Left colon (tissue), 2 donors: ENCODE measurements around the gene IFI6. TPM values are rescaled to one million over a fixed set of nuclear protein-coding genes. Genes with fewer than 3 reads are reported as not detected.
A peak's percentile ranks its signal among the peaks of the same experiment; 100 is the strongest.
"Not testable (repeated sequence)": the region's sequence is repeated elsewhere in the genome, so short reads cannot be mapped to it uniquely, and the experiment has no call there.

Experiments used
- ATAC-seq: fragments of 200-7000 bp; cut with Tn5 transposase; one replicate; pipeline ENCODE4 v1.9.1; 2020; ENCODE audit warnings: mild to moderate bottlenecking, moderate library complexity
- DNase-seq, 2 donors: peaks; one replicate each; pipeline ENCODE4 v3.0.0-alpha.2; 2020
- intact Hi-C, 2 donors: fragments of 100-400 bp; cut with DNase I in 1 of 2; cut with micrococcal nuclease in 1 of 2; formaldehyde crosslinking; loops; one replicate each; pipeline versions ENCODE4 v1.11.2 to v1.14.0; 2022; cut with DNase I, micrococcal nuclease
- total RNA-seq, 2 donors: library from RNA; stranded (reverse); fragmentation: NEBNext Ultra II Directional; extraction: Animal tissue kit (Norgen Biotek cat#: 25700); gene quantifications; one replicate each; pipeline ENCODE4 v1.2.1, GENCODE V29; 2021
- donor health status: DM: no; HTN: no; CAD: no.
- donor health status: DM: yes; HTN: yes; CAD: no.

Gene IFI6
- total RNA-seq, 2 donors from 2014 or later = 15.7 to 19.6 TPM

- ATAC-seq, DNase-seq, intact Hi-C loops: not testable (repeated sequence)
Measured at GRCh38 chr1:27619782-27620438, 52.1 kb downstream of the IFI6 start.

DNA sequence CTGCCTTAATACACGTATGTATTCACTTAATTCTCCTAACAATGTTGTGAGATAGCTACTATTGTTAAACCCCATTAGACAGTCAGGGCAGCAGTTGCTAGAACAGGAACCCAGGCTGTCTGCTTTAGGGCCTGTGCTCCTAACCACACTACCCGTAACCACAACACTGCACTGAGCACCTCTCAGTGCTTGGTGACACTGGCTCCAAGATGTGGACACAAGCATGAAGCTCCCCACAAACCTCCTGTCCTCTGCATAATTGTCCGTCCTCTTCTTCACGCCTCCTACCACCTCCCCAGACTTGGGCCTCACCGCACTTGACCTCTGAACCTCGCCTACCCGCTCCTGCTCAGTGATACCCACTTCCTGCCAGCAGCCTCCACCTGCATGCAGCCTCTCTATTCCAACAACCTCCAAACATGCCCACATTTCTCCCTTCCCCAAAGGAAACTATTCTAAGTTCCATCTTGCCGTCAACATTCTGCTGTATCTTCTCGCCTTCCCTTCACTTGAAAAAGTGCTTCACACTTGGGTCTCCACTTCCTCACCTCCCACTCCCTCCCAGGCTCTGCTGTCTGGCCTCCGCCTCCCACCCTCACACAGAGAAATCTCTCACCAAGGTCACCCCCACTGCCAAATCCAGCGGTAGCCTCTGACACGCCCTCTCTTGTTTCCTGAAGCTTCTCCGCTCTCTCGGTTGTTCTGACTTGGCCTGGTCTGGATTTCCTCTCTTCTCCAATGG is 53.5 kb downstream of the IFI6 start:
- intact Hi-C loops = no loop called here
- DNase-seq = no peak
- peak; percentile 32 for ATAC-seq

DNA sequence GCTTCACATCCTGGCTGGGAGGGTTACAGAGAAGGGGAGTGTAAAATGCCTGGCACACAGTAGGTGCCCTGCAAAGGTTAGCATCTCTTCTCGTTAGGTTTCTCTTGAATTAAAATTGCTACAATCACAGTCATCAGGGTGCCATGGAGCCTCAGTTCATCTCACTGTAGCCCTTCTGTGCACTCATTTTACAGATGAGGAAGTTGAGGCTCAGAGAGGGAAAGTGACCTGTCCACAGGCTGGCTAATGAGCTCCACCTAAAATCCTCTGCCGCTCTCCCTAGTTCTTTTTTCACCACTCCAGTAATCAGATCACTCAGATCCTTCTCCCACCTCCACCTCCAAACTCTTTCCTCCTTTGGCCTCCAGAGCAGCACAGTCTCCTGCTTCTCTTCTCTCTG is 54.6 kb downstream of the IFI6 start:
- ATAC-seq (no peak), DNase-seq (no peak)
- intact Hi-C loops = no loop called here

DNA sequence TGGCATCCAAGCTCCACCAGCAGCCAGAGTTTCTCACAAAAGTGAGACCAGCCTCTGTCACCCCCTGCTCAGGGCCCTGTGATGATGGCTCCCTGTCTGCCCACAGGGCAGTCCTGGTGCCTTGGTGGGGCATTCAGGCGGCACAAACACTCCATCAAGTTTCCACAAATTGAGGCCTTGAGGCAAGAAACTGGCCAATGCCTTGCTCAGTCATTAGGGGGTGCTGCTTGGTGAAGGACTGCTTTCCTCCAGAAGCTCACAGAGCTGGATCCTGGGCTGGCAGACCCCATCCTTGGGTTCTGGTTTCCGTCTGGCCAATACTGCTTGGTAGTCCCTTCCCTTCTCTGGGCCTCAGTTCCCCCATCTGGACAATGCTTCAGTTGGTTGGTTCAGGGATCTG is 55.6 kb downstream of the IFI6 start:
- no peak for ATAC-seq
- DNase-seq = no peak
- intact Hi-C loops = no loop called here

Other genes with a start within 250 kb of the IFI6 start
- gene WASF2, start 182.0 kb downstream of the IFI6 start, total RNA-seq = 100 to 1,000 TPM in 1 of 2 donors, 10 to 100 TPM in 1; 97.7 to 144 TPM
- 10 to 100 TPM; 21.5 to 25.2 TPM for gene AHDC1, start 68.0 kb downstream of the IFI6 start, total RNA-seq
- 1 to 10 TPM; 1.6 to 2.2 TPM for gene FGR, start 37.0 kb downstream of the IFI6 start, total RNA-seq
- 10 to 100 TPM; 13.9 to 15.4 TPM for gene FAM76A, start 53.8 kb upstream of the IFI6 start, total RNA-seq
- 10 to 100 TPM; 64.0 to 68.8 TPM for gene STX12, start 101.0 kb upstream of the IFI6 start, total RNA-seq
- 10 to 100 TPM; 27.1 to 31.8 TPM for gene PPP1R8, start 158.6 kb upstream of the IFI6 start, total RNA-seq
- 10 to 100 TPM in 1 of 2 donors, 1 to 10 TPM in 1; 6.7 to 14.4 TPM for gene THEMIS2, start 200.4 kb upstream of the IFI6 start, total RNA-seq
- gene RPA2, start 242.4 kb upstream of the IFI6 start, total RNA-seq = 10 to 100 TPM; 21.2 to 23.1 TPM